ENCODE measurements around the gene CADM1. TPM values are rescaled to one million over a fixed set of nuclear protein-coding genes. Genes with fewer than 3 reads are reported as not detected.

The CADM1 gene
- total and polyA plus RNA-seq, 9 of the 15 experiments (the other 6 are each of a cell fraction or from before 2014, with no cell fraction given), result 0.42 TPM; not detected in 8

DNA sequence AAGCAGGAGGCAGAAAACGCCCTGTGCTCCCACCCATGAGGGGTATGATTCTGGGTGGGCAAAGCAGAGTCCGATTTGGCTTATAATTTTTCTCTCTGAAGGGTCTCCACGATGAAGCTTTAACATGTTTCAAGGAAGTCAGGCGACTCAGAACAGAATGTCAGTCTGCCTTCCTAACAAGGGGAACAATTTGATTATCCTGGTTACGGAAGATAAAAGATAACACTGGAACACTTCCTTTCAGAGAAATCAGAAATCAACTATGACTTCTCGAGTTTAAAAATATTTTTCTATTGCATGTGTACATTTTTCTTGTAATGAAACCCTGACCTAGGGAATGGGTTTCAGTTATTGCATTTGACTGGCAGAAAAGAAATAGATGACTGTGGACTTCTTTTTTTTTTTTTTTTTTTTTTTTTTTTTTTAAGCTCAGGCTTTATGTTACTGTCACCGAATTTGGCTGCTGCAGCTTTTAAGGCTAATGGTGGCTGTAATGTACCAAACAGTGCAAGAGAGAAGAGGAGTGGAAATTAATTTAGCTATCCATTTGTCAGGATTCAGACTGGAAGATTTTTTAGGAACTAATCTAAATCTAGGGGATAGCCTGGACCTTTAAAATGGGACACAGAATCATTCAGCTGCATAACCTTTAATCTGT, 297.7 kb downstream of the CADM1 start:
- ATAC-seq, result no peak
- POLR2A ChIA-PET, result interaction anchor here (0.6 kb wide), 1 partner anchor 17 kb away, joined by 3 read pairs; no protein-coding TSS in a partner anchor

More for the DNA sequence above, 297.7 kb downstream of the CADM1 start:
- 0% methylated on average over 7 of the region's 7 CpGs for WGBS (ENCODE audit: insufficient coverage, low coverage, missing lambda C conversion rate)
- no peaks in the 10 kb centered on the region for H3K27me3 ChIP-seq (ENCODE audit: control insufficient read depth in 2 of 2, insufficient read depth in 2 of 2, low read length in 2 of 2)
- H4K20me1 ChIP-seq (replicated peaks; ENCODE audit: control insufficient read depth, insufficient read depth, low read length), result no peaks in the 10 kb centered on the region
- no peak overlapping the region for H3K27ac ChIP-seq (ENCODE audit: extremely low read depth, low read depth, low read length)
- intact Hi-C loops (cut with micrococcal nuclease) (no loop called here), in situ Hi-C loops (cut with MboI) (no loop called here)
- no peaks in the 10 kb centered on the region for H3K9me3 ChIP-seq (replicated peaks; ENCODE audit: control insufficient read depth, insufficient read depth, low read depth, low read length)
- H2AFZ ChIP-seq (ENCODE audit: low read depth, low read length), result no peak overlapping the region
- TF ChIP-seq, protein P1, sequence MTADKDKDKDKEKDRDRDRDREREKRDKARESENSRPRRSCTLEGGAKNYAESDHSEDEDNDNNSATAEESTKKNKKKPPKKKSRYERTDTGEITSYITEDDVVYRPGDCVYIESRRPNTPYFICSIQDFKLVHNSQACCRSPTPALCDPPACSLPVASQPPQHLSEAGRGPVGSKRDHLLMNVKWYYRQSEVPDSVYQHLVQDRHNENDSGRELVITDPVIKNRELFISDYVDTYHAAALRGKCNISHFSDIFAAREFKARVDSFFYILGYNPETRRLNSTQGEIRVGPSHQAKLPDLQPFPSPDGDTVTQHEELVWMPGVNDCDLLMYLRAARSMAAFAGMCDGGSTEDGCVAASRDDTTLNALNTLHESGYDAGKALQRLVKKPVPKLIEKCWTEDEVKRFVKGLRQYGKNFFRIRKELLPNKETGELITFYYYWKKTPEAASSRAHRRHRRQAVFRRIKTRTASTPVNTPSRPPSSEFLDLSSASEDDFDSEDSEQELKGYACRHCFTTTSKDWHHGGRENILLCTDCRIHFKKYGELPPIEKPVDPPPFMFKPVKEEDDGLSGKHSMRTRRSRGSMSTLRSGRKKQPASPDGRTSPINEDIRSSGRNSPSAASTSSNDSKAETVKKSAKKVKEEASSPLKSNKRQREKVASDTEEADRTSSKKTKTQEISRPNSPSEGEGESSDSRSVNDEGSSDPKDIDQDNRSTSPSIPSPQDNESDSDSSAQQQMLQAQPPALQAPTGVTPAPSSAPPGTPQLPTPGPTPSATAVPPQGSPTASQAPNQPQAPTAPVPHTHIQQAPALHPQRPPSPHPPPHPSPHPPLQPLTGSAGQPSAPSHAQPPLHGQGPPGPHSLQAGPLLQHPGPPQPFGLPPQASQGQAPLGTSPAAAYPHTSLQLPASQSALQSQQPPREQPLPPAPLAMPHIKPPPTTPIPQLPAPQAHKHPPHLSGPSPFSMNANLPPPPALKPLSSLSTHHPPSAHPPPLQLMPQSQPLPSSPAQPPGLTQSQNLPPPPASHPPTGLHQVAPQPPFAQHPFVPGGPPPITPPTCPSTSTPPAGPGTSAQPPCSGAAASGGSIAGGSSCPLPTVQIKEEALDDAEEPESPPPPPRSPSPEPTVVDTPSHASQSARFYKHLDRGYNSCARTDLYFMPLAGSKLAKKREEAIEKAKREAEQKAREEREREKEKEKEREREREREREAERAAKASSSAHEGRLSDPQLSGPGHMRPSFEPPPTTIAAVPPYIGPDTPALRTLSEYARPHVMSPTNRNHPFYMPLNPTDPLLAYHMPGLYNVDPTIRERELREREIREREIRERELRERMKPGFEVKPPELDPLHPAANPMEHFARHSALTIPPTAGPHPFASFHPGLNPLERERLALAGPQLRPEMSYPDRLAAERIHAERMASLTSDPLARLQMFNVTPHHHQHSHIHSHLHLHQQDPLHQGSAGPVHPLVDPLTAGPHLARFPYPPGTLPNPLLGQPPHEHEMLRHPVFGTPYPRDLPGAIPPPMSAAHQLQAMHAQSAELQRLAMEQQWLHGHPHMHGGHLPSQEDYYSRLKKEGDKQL (CRISPR knock-in tag; IDR thresholded peaks at IDR 0.05; ENCODE audit: borderline replicate concordance), result no peak
- no peak for TF ChIP-seq ZZZ3 (IDR thresholded peaks at IDR 0.05)
- TF ChIP-seq THRAP3 (IDR thresholded peaks at IDR 0.05; ENCODE audit: borderline replicate concordance), result no peak
- no peak for TF ChIP-seq POU5F1 (IDR thresholded peaks at IDR 0.05; ENCODE audit: borderline replicate concordance, low read depth, low read length, partially characterized antibody)
- TF ChIP-seq IRF2 (CRISPR knock-in tag; IDR thresholded peaks at IDR 0.05), result no peak
- TF ChIP-seq ZNF436 (CRISPR knock-in tag; IDR thresholded peaks at IDR 0.05), result no peak
- TF ChIP-seq ETV5 (CRISPR knock-in tag; IDR thresholded peaks at IDR 0.05; ENCODE audit: low read depth), result no peak
- TF ChIP-seq GTF2B (IDR thresholded peaks at IDR 0.05; ENCODE audit: extremely low read depth, insufficient read length), result no peak
- TF ChIP-seq MYC (IDR thresholded peaks at IDR 0.05; ENCODE audit: low read depth, low read length), result no peak
- no peak for TF ChIP-seq MYC (CRISPR knock-in tag; IDR thresholded peaks at IDR 0.05; ENCODE audit: borderline replicate concordance, low read depth)
- no peak overlapping the region for H3K4me2 ChIP-seq (ENCODE audit: insufficient read depth, low read length)
- no peaks in the 10 kb centered on the region for H3K79me2 ChIP-seq (ENCODE audit: control insufficient read depth, insufficient read depth, low read length)
- FAIRE-seq (no peak), DNase-seq (ENCODE audit: extremely low read depth in 1 of 4, low spot score in 3 of 4) (no peak)
- no peaks in the 10 kb centered on the region for H3K9me1 ChIP-seq (ENCODE audit: control insufficient read depth, insufficient read depth, low read length)
- H3K4me3 ChIP-seq, result no peak overlapping the region
- no peaks in the 10 kb centered on the region for H3K36me3 ChIP-seq (ENCODE audit: control insufficient read depth, insufficient read depth, low read length)
- CTCF ChIA-PET (ENCODE audit: low intra/inter-chr PET ratio), result no interaction called here
- H3K9ac ChIP-seq (ENCODE audit: insufficient read depth in 1 of 2, low read depth in 2 of 2, low read length in 2 of 2), result no peak overlapping the region
- no TSS peak for BruUV-seq (replicated peaks)
- H3K4me1 ChIP-seq (replicated peaks in 1 of 2; ENCODE audit: control insufficient read depth in 2 of 2, insufficient read depth in 2 of 2, low read length in 2 of 2), result no peaks in the 10 kb centered on the region

Measured in K562 (cell line).